Adrenal gland (tissue), 5 donors: ENCODE measurements around the gene DCDC2C.

Experiments
- POLR2A ChIP-seq, 2 donors: fragments of 450-650 bp; IDR thresholded peaks; one replicate each; pipeline ENCODE4 v1.6.1; 2017; ENCODE audit warnings: antibody characterized with exemption in 2 of 2, mild to moderate bottlenecking in 2 of 2, moderate library complexity in 1 of 2
- TF ChIP-seq, protein P1 (sequence below), 6 experiments: fragments of 450-650 bp in 4 of 6; fragments of 200-600 bp in 2 of 6; sonication (generic) in 1 of 6; IDR thresholded peaks; 1 replicate in 5 of 6; 2 replicates in 1 of 6; pipeline versions ENCODE4 v1.5.1 to v1.8.0; 2016 to 2021; ENCODE audit warnings: antibody characterized with exemption in 6 of 6, mild to moderate bottlenecking in 2 of 6, moderate library complexity in 1 of 6
- donor health status: DM: no; HTN: no; CAD: no.

DNA sequence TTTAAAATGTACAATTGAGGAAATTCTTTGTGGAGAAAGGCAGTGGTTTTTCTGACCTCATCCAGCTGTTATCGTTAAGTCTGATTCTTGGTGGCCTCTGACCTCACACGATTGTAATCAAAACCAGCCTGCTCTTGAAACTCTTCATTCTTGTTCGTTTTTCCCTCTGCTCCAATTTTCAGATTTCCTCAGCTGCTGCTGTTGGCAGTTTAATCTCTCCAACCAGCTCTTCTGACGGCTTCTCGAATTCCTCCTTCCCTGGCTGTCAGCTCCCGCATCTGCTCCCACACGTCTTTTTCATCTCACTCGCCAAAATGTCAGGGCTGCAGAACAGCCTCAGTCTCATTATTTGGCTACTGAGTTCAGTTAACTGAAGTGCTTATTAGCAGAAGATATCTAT is 136.1 kb downstream of the DCDC2C start:
- TF ChIP-seq, protein P1, sequence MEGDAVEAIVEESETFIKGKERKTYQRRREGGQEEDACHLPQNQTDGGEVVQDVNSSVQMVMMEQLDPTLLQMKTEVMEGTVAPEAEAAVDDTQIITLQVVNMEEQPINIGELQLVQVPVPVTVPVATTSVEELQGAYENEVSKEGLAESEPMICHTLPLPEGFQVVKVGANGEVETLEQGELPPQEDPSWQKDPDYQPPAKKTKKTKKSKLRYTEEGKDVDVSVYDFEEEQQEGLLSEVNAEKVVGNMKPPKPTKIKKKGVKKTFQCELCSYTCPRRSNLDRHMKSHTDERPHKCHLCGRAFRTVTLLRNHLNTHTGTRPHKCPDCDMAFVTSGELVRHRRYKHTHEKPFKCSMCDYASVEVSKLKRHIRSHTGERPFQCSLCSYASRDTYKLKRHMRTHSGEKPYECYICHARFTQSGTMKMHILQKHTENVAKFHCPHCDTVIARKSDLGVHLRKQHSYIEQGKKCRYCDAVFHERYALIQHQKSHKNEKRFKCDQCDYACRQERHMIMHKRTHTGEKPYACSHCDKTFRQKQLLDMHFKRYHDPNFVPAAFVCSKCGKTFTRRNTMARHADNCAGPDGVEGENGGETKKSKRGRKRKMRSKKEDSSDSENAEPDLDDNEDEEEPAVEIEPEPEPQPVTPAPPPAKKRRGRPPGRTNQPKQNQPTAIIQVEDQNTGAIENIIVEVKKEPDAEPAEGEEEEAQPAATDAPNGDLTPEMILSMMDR (IDR thresholded peaks at IDR 0.05), result no peak
- no peak for TF ChIP-seq POLR2A (IDR thresholded peaks at IDR 0.05)
